Measurements from ENCODE around the gene ZNF716.
"Not testable (repeated sequence)": the region's sequence is repeated elsewhere in the genome, so short reads cannot be mapped to it uniquely, and the experiment has no call there.

The ZNF716 gene

DNA sequence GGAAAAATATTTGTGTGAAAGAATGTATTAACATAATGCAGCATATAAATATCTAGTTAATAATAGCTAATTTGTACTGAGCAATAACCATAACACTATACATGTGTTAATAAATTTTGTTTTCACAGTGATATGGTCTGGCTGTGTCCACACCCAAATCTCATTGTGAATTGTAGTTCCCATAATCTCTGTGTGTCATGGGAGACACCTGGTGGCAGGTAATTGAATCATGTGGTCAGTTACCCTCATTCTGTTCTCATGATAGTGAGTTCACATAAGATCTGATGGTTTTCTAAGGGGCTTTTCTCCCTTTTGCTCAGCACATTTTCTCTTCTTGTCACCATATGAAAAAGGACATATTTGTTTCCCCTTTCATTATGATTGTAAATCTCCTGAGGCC is 30.3 kb downstream of the ZNF716 start:
- H3K36me3 ChIP-seq (ENCODE audit: control insufficient read depth in 1 of 2, insufficient read depth in 2 of 2, low read length in 2 of 2); H3K4me1 ChIP-seq (ENCODE audit: control insufficient read depth in 1 of 2, insufficient read depth in 2 of 2, low read length in 2 of 2); H3K27me3 ChIP-seq (ENCODE audit: control insufficient read depth in 1 of 2, insufficient read depth in 2 of 2, low read length in 2 of 2); H3K27ac ChIP-seq (ENCODE audit: low read depth, low read length); H3K9me3 ChIP-seq (ENCODE audit: control insufficient read depth in 1 of 2, low read length in 2 of 2); H3K4me3 ChIP-seq (ENCODE audit: low read depth in 1 of 2, low read length in 2 of 2); H3K9ac ChIP-seq (ENCODE audit: low read depth in 1 of 2, low read length in 2 of 2): not testable (repeated sequence)

- H3K27me3 ChIP-seq (ENCODE audit: control insufficient read depth in 1 of 2, insufficient read depth in 2 of 2, low read length in 2 of 2); H3K4me3 ChIP-seq (ENCODE audit: low read depth in 1 of 2, low read length in 2 of 2); H3K27ac ChIP-seq (ENCODE audit: low read depth, low read length); H3K36me3 ChIP-seq (ENCODE audit: control insufficient read depth in 1 of 2, insufficient read depth in 2 of 2, low read length in 2 of 2); H3K9ac ChIP-seq (ENCODE audit: low read depth in 1 of 2, low read length in 2 of 2); H3K4me1 ChIP-seq (ENCODE audit: control insufficient read depth in 1 of 2, insufficient read depth in 2 of 2, low read length in 2 of 2): not testable (repeated sequence)
- H3K9me3 ChIP-seq (ENCODE audit: control insufficient read depth in 1 of 2, low read length in 2 of 2): peaks cover 42 to 47% of the 10 kb centered on the region in 2 donors
These were observed 35.0 kb downstream of the ZNF716 start for GRCh38 chr7:57485022-57485421.

DNA sequence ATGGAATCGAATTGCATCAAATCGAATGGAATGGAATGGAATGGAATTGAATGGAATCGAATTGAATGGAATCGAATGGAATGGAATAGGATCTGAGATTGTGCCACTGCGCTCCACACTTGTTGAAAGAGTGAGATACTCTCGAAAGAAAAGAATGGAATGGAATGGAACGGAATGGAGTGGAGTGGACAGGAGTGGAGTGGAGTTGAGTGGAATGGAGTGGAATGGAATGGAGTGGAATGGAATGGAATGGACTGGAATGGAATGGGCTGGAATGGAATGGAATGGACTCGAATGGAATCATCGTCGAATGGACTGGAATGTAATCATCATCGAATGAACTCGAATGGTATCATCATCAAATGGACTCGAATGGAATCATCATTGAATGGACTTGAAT is 38.0 kb downstream of the ZNF716 start:
- no peaks in the 10 kb centered on the region for H3K4me1 ChIP-seq (ENCODE audit: control insufficient read depth in 1 of 2, insufficient read depth in 2 of 2, low read length in 2 of 2)
- no peak overlapping the region for H3K27ac ChIP-seq (ENCODE audit: low read depth, low read length)
- peaks cover 55 to 74% of the 10 kb centered on the region in 2 donors for H3K9me3 ChIP-seq (ENCODE audit: control insufficient read depth in 1 of 2, low read length in 2 of 2)
- H3K36me3 ChIP-seq (ENCODE audit: control insufficient read depth in 1 of 2, insufficient read depth in 2 of 2, low read length in 2 of 2): no peaks in the 10 kb centered on the region
- H3K9ac ChIP-seq (ENCODE audit: low read depth in 1 of 2, low read length in 2 of 2): no peak overlapping the region
- no peaks in the 10 kb centered on the region for H3K27me3 ChIP-seq (ENCODE audit: control insufficient read depth in 1 of 2, insufficient read depth in 2 of 2, low read length in 2 of 2)
- H3K4me3 ChIP-seq (ENCODE audit: low read depth in 1 of 2, low read length in 2 of 2): no peak overlapping the region

- H3K27ac ChIP-seq (ENCODE audit: low read depth, low read length); H3K27me3 ChIP-seq (ENCODE audit: control insufficient read depth in 1 of 2, insufficient read depth in 2 of 2, low read length in 2 of 2); H3K4me1 ChIP-seq (ENCODE audit: control insufficient read depth in 1 of 2, insufficient read depth in 2 of 2, low read length in 2 of 2); H3K36me3 ChIP-seq (ENCODE audit: control insufficient read depth in 1 of 2, insufficient read depth in 2 of 2, low read length in 2 of 2); H3K9ac ChIP-seq (ENCODE audit: low read depth in 1 of 2, low read length in 2 of 2): not testable (repeated sequence)
- peaks cover 40 to 65% of the 10 kb centered on the region in 2 donors for H3K9me3 ChIP-seq (ENCODE audit: control insufficient read depth in 1 of 2, low read length in 2 of 2)
- H3K4me3 ChIP-seq (ENCODE audit: low read depth in 1 of 2, low read length in 2 of 2): peak overlapping the region in 1 of 2 donors; percentile 11
These were observed 45.1 kb downstream of the ZNF716 start for GRCh38 chr7:57495111-57495510.

GRCh38 chr7:57496395-57496794 is 46.4 kb downstream of the ZNF716 start:
- Histone ChIP-seq H3K4me1 (ENCODE audit: control insufficient read depth in 1 of 2, insufficient read depth in 2 of 2, low read length in 2 of 2) (no peaks in the 10 kb centered on the region), H3K9ac (ENCODE audit: low read depth in 1 of 2, low read length in 2 of 2) (no peak overlapping the region), H3K4me3 (ENCODE audit: low read depth in 1 of 2, low read length in 2 of 2) (peak overlapping the region in 1 of 2 donors; percentile 1), H3K9me3 (ENCODE audit: control insufficient read depth in 1 of 2, low read length in 2 of 2) (peaks cover 35 to 52% of the 10 kb centered on the region in 2 donors), H3K36me3 (ENCODE audit: control insufficient read depth in 1 of 2, insufficient read depth in 2 of 2, low read length in 2 of 2) (no peaks in the 10 kb centered on the region), H3K27ac (ENCODE audit: low read depth, low read length) (no peak overlapping the region), H3K27me3 (ENCODE audit: control insufficient read depth in 1 of 2, insufficient read depth in 2 of 2, low read length in 2 of 2) (no peaks in the 10 kb centered on the region)

DNA sequence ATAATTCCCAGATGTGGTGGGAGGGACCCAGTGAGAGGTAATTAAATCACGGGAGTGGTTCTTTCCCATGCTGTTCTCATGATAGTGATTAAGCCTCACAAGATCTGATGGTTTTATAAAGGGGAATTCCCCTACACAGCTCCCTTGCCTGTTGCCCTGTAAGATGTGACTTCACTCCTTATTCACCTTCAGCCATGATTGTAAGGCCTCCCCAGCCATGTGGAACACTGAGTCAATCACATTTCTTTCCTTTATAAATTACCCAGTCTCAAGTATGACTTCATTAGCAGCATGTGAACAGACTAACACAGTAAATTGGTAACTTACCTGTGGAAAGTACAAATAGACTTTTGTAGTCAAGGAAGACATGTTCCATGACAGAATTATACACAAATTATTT is 55.2 kb downstream of the ZNF716 start:
- no peak overlapping the region for H3K4me3 ChIP-seq (ENCODE audit: low read depth in 1 of 2, low read length in 2 of 2)
- no peak overlapping the region for H3K9ac ChIP-seq (ENCODE audit: low read depth in 1 of 2, low read length in 2 of 2)
- H3K27me3 ChIP-seq (ENCODE audit: control insufficient read depth in 1 of 2, insufficient read depth in 2 of 2, low read length in 2 of 2): no peaks in the 10 kb centered on the region
- no peak overlapping the region for H3K27ac ChIP-seq (ENCODE audit: low read depth, low read length)
- H3K36me3 ChIP-seq (ENCODE audit: control insufficient read depth in 1 of 2, insufficient read depth in 2 of 2, low read length in 2 of 2): no peaks in the 10 kb centered on the region
- H3K4me1 ChIP-seq (ENCODE audit: control insufficient read depth in 1 of 2, insufficient read depth in 2 of 2, low read length in 2 of 2): no peaks in the 10 kb centered on the region
- H3K9me3 ChIP-seq (ENCODE audit: control insufficient read depth in 1 of 2, low read length in 2 of 2): peaks cover 13 to 15% of the 10 kb centered on the region in 2 donors
